NCI-H1417 (cell line): ENCODE results near the gene RRP12.

Experiments
- DNase-seq, 3 experiments: peaks; one replicate each; lab custom pipeline; 2025; lab: John Stamatoyannopoulos, UW

RRP12 gene

DNA sequence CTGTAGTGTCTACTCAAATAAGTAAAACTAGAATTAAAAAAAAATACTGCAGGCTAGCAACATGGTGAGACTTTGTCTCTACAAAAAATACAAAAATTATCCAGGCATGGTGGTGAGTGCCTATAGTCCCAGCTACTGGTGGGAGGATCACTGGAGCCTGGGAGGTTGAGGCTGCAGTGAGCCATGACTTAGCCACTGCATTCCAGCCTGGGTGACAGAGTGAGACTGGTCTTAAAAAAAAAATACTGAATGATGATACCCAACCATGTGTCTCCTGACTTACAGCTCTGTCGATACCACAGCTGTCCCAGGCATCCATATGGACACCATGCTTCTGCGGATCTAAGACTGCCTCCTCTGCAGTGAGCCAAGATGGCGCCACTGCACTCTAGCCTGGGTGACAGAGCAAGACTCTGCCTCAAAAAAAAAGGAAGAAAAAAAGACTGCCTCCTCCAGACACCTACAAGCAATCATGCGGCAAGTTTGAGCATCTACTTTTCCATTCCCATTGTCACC lies 90.0 kb downstream of the RRP12 start:
- no peak for DNase-seq

DNA sequence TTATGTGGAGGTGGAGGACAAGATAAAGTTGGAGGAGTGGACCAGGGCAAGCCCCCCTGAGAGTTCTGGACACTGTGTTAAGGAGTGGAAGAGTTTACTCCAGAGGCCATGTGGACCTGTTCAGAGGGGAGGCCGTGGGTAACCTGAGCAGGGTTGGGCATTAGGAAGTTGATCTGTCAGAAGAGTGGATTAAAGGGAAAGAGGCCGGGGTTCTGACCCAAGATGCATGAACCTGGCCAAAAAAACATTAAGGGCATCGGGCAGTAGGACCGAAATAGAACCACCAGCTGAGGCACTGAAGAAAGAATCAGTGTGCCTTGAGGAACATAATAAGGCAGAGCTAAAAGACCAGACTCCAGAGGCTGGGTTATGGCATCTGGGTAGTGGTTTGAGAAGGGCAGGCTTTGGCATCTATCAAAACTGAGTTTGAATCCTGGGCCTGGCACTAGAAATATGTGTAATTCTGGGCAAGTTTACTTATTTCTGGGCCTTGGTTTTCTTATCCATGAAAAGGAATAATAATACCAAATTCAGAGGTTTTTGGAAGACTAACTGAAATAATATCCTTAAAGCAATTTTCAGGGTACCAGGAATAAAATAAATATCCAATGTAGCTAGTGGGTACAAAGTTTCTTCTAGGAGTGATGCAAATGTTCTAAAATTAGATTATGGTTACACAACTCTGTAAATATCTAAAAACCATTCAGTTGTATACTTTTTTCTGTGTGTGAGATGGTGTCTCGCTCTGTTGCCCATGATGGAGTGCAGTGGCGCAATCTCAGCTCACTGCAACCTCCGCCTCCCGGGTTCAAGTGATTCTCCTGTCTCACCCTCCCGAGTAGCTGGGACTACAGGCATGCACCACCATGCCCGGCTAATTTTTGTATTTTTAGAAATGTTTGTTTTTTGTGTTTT lies 93.0 kb downstream of the RRP12 start:
- no peak for DNase-seq

GRCh38 chr10:97307441-97307840 lies 93.7 kb downstream of the RRP12 start:
- DNase-seq, result no peak
